ENCODE measurements around the gene SMG7.

The SMG7 gene

GRCh38 chr1:183569141-183569540 lies 96.8 kb downstream of the SMG7 start:
- ChIA-PET POLR2A (ENCODE audit: low non-redundant PET) (no interaction called here), CTCF (interaction anchor here (0.5 to 0.7 kb wide), 2 partner anchors 15 to 47 kb away, joined by 3 read pairs; no protein-coding TSS in a partner anchor)
- DNase-seq (ENCODE audit: low spot score) = peak; percentile 43
- TF ChIP-seq, protein P1, sequence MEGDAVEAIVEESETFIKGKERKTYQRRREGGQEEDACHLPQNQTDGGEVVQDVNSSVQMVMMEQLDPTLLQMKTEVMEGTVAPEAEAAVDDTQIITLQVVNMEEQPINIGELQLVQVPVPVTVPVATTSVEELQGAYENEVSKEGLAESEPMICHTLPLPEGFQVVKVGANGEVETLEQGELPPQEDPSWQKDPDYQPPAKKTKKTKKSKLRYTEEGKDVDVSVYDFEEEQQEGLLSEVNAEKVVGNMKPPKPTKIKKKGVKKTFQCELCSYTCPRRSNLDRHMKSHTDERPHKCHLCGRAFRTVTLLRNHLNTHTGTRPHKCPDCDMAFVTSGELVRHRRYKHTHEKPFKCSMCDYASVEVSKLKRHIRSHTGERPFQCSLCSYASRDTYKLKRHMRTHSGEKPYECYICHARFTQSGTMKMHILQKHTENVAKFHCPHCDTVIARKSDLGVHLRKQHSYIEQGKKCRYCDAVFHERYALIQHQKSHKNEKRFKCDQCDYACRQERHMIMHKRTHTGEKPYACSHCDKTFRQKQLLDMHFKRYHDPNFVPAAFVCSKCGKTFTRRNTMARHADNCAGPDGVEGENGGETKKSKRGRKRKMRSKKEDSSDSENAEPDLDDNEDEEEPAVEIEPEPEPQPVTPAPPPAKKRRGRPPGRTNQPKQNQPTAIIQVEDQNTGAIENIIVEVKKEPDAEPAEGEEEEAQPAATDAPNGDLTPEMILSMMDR (conservative IDR thresholded peaks at IDR 0.05; ENCODE audit: low read depth) = no peak
- H3K27ac ChIP-seq = no peak overlapping the region

DNA sequence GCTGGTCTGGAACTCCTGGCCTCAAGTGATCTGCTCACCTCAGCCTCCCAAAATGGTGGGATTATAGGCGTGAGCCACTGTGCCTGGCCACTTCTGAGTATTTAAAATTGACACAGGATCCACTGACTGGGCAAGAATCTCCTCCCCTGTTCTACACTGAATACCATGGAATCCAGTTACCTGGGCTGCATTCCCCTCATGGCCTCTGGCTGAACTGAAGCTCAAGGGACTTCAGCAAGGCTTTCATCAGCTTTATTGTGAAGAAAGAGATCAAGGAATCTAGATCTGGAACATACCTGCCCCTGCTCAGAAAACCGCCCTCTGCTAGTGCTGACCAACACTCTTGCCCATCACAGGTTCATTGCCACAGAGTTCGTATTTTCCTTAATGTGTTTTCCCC lies 97.5 kb downstream of the SMG7 start:
- TF ChIP-seq, protein P1 (conservative IDR thresholded peaks at IDR 0.05; ENCODE audit: low read depth) = no peak
- no peak overlapping the region for H3K27ac ChIP-seq
- POLR2A ChIA-PET (ENCODE audit: low non-redundant PET) = no interaction called here
- no peak for DNase-seq (ENCODE audit: low spot score)
- CTCF ChIA-PET = no interaction called here

DNA sequence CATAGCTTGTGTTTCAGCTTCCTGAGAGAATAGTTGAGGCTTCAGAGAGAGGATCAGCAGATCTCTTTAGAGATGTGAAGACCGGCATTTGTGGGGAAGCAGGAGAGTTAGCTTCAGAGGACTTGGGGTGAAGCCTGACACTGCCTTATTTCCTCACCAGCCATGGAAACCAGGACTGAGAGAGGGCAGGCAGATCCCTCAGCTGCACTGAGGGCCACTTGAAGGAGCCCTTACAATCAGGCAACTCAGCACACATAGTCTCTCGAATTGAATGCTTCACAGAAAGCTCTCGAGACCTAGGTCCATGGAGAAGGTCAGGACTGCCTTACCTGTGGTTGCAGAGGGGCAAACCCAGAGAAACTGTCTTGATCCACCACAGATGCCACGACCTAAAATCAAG lies 98.2 kb downstream of the SMG7 start:
- ChIA-PET CTCF (no interaction called here), POLR2A (ENCODE audit: low non-redundant PET) (interaction anchor here (0.5 kb wide), 1 partner anchor 236 kb away, joined by 5 read pairs; no protein-coding TSS in a partner anchor)
- no peak overlapping the region for H3K27ac ChIP-seq
- DNase-seq (ENCODE audit: low spot score) = no peak
- TF ChIP-seq, protein P1 (conservative IDR thresholded peaks at IDR 0.05; ENCODE audit: low read depth) = no peak

GRCh38 chr1:183571678-183572268 lies 99.5 kb downstream of the SMG7 start:
- no peak overlapping the region for H3K27ac ChIP-seq

DNA sequence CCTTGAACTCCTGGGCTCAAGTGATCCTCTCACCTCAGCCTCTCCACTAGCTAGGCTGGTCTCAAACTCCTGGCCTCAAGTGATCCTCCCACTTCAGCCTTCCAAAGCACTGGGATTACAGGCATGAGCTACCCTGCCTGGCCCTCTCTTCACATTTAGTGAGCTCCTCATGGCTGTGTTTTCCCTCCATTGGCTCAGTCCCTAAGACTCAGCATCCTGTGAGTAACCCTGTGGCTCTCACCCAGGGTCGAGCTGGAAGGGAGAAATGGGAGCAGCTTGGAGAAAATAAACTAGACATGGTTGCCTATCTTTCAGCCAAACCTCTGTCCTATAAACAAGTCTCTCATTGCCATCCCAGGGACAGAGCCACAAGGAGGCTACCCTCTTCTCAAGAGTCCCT lies 100.4 kb downstream of the SMG7 start:
- no peak for DNase-seq (ENCODE audit: low spot score)
- TF ChIP-seq, protein P1 (conservative IDR thresholded peaks at IDR 0.05; ENCODE audit: low read depth) = no peak
- ChIA-PET CTCF (interaction anchor here (0.7 kb wide), 1 partner anchor 1214 kb away, joined by 3 read pairs; no protein-coding TSS in a partner anchor), POLR2A (ENCODE audit: low non-redundant PET) (interaction anchor here (0.6 kb wide), 1 partner anchor 15 kb away, joined by 13 read pairs; no protein-coding TSS in a partner anchor)
- no peak overlapping the region for H3K27ac ChIP-seq

More at GRCh38 chr1:183571678-183572268, 99.5 kb downstream of the SMG7 start:
- TF ChIP-seq, protein P1 (conservative IDR thresholded peaks at IDR 0.05; ENCODE audit: low read depth) = no peak
- ChIA-PET CTCF (no interaction called here), POLR2A (ENCODE audit: low non-redundant PET) (no interaction called here)
- no peak for DNase-seq (ENCODE audit: low spot score)

DNA sequence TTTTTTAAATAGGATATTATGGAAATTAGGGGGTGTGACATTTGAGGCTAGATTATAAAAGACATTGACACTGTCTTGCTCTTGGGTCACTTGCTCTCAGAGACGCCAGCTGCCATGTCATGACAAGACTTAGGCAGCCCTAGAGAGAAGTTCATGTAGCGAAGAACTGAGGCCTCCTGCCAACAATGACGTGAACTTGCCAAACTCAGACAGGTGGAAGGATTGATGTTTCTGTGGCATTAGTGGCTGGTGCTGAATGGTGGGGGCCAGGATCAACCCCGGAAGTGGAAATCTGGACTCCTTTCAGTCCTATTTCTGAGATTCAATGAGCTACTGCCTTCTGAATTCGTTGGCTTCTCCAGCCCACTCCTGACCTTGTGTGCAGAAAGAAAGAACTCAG lies 103.3 kb downstream of the SMG7 start:
- TF ChIP-seq, protein P1 (conservative IDR thresholded peaks at IDR 0.05; ENCODE audit: low read depth) = no peak
- ChIA-PET POLR2A (ENCODE audit: low non-redundant PET) (no interaction called here), CTCF (no interaction called here)
- DNase-seq (ENCODE audit: low spot score) = no peak
- H3K27ac ChIP-seq = no peak overlapping the region
